Measurements from ENCODE around the gene AKAP7.
"Not testable (repeated sequence)": the region's sequence is repeated elsewhere in the genome, so short reads cannot be mapped to it uniquely, and the experiment has no call there.

The AKAP7 gene

DNA sequence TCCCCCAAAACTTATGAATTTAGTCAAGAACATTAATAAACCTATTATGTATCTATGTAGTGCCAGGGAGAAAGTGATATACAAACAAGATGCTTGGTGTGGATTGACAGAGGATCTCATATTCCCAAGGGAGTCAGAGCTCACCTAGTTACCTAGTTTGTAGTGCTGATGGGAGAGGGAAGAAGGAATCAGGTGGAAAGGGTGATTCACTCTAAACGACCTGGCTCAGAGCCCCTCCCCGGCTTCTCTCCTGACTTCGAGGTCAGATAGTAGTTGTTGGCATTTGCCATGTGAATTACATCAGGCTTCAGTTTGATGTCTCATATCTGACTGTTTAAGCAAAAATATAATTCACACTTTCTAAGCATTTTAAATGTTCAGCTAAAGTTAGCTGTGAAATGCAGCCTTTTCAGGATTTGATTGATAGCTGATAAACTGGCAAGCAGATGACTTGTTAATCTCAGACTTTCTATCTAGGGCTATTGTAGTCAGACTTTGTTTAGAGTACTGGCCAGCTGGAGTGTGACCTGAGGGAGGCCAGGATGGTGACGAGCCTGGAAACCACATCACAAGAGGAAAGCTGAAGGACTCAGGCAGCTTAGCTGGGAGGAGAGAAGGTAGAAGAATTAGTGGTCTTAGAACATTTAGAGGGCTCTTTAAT lies 123.7 kb downstream of the AKAP7 start:
- no peak for DNase-seq

- DNase-seq = not testable (repeated sequence)
Observed at GRCh38 chr6:131260960-131261359, 125.7 kb downstream of the AKAP7 start.

DNA sequence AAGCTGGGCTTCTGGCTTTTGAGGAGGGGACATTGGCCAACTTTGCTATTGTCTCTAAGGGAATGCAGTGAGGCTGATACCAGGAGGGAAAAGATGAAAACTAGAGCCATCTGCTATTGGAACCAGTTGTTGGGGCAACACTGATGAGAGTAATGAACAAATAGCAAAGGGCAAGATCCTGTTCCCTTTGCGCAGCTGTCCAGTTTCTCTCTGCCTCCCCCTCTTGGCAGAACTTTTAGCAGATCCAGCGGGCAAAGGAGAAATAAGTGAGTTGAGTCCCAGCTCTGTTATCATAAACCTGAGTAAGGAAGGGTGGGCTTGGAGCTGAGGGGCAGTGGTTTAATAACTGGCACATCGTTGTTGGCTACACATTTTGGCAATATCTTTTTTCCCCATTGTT lies 126.8 kb downstream of the AKAP7 start:
- DNase-seq = no peak

DNA sequence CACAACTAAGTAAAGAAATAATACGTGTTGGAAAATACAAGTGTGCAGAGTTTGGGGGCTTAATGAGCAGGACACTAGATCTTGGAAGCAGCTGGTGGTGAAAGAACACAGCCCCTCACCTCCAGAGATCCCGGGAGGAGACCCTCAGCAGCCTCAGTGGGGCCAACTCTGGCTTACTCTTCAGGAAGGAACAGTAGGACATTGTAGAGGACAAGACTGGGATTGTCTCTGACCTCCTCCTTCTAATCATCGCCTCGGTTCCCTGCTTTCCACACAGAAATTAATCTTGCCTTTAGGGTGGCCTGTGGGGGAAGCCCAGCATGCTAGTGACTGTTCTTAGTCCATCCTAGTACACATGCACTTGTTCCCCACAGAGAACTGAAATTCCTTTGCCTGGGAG lies 130.7 kb downstream of the AKAP7 start:
- no peak for DNase-seq

- no peak for DNase-seq
Observed at GRCh38 chr6:131268303-131268702, 133.0 kb downstream of the AKAP7 start.

- DNase-seq = no peak
Observed at GRCh38 chr6:131269565-131270391, 134.5 kb downstream of the AKAP7 start.

- DNase-seq = no peak
Observed at GRCh38 chr6:131270534-131270933, 135.3 kb downstream of the AKAP7 start.

- no peak for DNase-seq
Observed at GRCh38 chr6:131275273-131275672, 140.0 kb downstream of the AKAP7 start.

- no peak for DNase-seq
Observed at GRCh38 chr6:131277591-131277990, 142.3 kb downstream of the AKAP7 start.

DNA sequence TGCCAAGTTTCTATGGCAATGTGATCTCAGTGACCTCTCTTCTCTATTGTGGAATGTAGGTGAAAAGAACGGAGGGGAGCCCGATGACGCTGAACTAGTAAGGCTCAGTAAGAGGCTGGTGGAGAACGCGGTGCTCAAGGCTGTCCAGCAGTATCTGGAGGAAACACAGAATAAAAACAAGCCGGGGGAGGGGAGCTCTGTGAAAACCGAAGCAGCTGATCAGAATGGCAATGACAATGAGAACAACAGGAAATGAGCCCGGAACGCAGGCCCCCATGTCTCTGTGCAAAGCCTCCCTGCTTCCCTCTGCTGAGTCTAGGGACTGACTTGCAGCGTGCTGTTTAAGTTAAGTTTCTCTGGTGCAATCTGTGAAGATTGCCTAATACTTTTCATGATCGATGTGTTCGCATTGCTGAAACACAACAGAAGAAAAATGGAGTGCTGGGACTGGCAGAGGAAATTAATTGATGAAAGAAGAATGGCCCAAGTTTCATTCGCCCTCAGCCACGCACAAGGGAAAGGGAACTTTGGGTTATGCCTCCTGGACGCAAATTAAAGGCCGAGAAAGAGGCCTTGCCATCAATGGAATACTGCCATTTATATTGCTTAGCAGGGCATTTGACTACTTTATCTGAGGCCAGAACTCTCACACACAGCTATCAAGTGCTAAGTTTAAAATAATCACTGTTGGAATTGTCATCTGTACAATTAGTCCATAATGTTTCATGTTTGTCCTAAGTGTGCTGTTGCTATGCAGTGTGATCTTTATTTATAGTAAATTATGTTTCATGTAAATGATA lies 146.4 kb downstream of the AKAP7 start:
- DNase-seq = no peak

DNA sequence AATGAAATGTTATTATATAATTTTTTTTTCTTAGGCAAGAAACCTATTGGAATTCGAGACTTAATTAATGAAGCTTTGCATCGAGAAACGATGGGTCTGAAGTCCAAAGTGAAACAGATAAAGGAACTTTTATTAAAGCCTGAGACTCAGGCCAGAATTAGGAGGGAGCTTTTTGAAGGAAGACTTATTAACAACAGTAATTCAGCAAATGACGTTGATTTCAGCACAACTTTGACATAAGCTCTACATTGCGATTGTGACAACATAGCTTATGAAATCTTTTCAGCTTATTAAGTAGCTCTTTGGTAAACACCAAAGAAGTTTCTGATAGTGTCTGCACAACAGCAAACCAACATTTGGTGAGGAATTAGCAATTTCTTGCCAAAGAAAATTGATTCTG lies 147.1 kb downstream of the AKAP7 start:
- DNase-seq = no peak

DNA sequence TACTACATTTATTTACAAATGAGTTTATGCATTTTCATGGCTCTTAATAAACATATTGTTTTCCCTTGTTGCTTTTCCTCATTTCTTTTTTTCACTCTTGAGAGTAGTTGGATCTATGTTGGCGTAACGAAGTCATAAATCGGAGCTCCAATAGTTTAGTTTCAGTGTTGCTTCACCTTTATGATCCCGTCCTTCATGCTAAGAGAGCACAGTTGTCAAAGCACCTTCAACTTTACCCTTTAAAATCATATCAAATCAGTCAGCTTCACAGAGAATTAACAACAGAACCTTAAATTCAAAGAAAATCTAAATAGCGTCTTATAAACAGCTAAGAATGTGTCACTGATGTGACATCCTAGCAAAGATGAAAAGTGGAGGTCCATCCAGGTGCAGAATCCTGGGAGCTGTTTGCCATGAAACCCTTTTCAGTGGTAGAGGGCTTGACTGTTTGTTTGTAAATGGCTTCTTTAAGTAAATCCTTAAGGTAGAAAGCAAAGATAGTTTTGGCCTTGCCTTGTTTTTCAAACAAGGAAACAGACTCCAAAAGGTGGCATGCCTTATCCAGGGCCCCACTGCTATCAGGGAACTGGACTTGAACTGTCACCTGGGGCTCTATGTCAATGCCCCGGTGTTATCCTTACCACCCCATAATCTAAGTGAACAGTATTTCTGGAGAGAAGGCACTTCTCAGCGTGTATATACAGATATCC lies 148.4 kb downstream of the AKAP7 start:
- no peak for DNase-seq

- DNase-seq = no peak
Observed at GRCh38 chr6:131285548-131285947, 150.3 kb downstream of the AKAP7 start.

DNA sequence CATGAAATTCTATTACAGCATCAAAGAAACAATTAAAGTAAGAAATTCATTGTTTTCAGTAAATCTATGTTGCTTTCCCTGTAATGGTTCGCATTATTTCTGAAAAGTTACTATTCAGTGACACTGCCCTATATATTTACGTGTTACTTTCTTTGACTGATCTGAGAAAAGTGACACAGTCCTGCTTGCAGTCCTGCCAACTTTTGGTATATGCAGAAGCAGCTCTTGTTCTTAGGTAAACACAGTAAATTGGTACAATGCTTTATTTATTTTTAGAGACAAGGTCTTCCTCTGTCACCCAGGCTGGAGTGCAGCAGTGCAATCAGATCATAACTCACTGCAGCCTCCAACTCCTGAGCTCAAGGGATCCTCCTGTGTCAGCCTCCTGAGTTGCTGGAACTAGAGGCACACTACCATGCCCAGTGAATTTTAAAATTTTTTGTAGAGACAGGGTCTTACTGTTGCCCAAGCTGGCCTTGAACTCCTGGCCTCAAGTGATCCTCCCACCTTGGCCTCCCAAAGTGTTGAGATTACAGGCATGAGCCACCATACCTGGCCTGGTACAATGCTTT lies 151.3 kb downstream of the AKAP7 start:
- no peak for DNase-seq

GRCh38 chr6:131288214-131288613 lies 152.9 kb downstream of the AKAP7 start:
- DNase-seq = no peak

DNA sequence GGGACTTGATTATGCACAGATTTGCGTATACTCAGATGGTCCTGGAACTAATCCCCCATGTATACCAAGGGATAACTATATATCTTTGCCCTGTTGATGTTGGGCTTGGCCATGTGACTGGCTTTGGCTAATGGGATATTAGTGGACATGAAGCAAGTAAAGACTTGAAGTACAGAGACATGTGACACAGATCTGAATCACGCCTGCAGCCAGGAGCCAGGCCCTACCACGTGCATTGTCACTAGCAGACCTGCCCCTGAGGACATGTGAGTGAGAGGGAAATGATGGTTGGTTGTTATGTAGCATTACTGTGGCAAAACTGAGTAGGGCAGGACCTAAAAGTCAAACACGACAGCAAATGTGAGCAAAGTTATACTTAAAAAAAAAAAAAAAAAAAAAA lies 155.7 kb downstream of the AKAP7 start:
- DNase-seq = no peak

- no peak for DNase-seq
Observed at GRCh38 chr6:131292145-131292938, 157.1 kb downstream of the AKAP7 start.

GRCh38 chr6:131293472-131293911 lies 158.2 kb downstream of the AKAP7 start:
- DNase-seq = no peak

DNA sequence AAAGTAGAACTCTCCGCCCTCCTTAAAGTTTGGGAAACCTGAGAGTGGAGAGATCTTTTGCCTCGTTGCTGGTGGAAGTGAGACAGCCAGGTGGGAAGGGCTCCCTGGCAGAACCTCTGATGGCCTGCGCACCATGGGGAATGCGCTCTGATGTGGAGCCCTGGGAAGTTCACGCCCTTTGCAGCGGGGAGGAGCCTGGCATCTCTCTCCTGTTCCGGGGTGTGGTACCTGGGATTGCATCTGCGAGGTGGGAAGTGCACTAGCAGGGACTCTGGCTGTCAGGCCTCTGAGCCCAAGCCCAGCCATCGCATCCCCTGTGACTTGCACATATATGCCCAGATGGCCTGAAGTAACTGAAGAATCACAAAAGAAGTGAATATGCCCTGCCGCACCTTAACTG lies 159.8 kb downstream of the AKAP7 start:
- DNase-seq = no peak

DNA sequence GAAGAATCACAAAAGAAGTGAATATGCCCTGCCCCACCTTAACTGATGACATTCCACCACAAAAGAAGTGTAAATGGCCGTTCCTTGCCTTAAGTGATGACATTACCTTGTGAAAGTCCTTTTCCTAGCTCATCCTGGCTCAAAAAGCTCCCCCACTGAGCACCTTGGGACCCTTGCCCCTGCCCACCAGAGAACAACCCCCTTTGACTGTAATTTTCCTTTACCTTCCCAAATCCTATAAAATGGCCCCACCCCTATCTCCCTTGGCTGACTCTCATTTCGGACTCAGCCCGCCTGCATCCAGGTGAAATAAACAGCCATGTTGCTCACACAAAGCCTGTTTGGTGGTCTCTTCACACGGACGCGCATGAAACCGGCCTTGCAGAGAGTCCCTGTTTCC lies 165.6 kb downstream of the AKAP7 start:
- DNase-seq = not testable (repeated sequence)

DNA sequence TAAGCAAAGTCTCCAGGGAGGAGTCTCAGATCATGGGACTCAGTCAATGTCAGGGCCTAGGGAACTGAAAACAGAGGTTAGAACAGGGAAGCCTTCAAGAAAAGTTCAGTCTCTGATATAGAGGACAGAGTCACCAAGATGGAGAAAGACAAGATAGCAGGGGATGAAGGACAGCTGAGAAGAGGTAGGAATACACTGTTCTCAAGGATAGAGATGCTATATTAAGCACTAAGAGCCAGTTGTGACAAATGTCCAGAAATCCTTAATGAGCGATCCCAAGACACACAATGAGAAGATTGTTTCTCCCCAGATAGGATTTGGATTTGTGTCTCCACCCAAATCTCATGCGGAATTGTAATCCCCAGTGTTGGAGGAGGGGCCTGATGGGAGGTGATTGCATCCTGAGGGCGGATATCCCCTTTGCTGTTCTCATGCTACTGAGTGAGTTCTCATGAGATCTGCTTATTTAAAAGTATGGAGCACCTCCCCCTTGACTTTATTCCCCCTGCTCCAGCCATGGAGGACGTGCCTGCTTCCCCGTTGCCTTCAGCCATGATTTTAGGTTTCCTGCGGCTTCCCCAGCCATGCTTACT lies 168.2 kb downstream of the AKAP7 start:
- DNase-seq = no peak

Measured in hematopoietic multipotent progenitor cell treated with erythropoietin and hydrocortisone succinate and interleukin-3 and kit ligand, for 8 days (in vitro differentiated cells).